HG02938 (cell line): ENCODE data around the gene ADAP1.
"Not testable (repeated sequence)": the region's sequence is repeated elsewhere in the genome, so short reads cannot be mapped to it uniquely, and the experiment has no call there.

Experiments used
- ATAC-seq: cut with Tn5 transposase; IDR thresholded peaks from one replicate; pipeline ENCODE4 v1.9.1; 2021; ENCODE audit warnings: mild to moderate bottlenecking, moderate library complexity; ENCODE audit not compliant: unreplicated experiment

ADAP1 gene

GRCh38 chr7:883055-884021 is 71.1 kb downstream of the ADAP1 start:
- ATAC-seq = no peak

GRCh38 chr7:882336-883035 is 72.0 kb downstream of the ADAP1 start:
- ATAC-seq = no peak

GRCh38 chr7:881441-882234 is 72.8 kb downstream of the ADAP1 start:
- ATAC-seq = no peak

- ATAC-seq = no peak
Observed at GRCh38 chr7:880450-880849, 74.0 kb downstream of the ADAP1 start.

GRCh38 chr7:879706-880105 is 74.8 kb downstream of the ADAP1 start:
- ATAC-seq = no peak

GRCh38 chr7:879093-879492 is 75.4 kb downstream of the ADAP1 start:
- ATAC-seq = no peak

GRCh38 chr7:877312-878232 is 76.9 kb downstream of the ADAP1 start:
- no peak for ATAC-seq

GRCh38 chr7:876972-877311 is 77.5 kb downstream of the ADAP1 start:
- peak; percentile 32 for ATAC-seq

GRCh38 chr7:876077-876971 is 78.2 kb downstream of the ADAP1 start, which contains the start of gene GET4:
Gene GET4, plus strand, starts transcription at chr7:876554. Its CDS starts 92 bp downstream, at chr7:876646.
- ATAC-seq = peak; percentile 61

- ATAC-seq = no peak
Observed at GRCh38 chr7:875476-876076, 78.9 kb downstream of the ADAP1 start.

GRCh38 chr7:875051-875450 is 79.4 kb downstream of the ADAP1 start:
- ATAC-seq = no peak

- ATAC-seq = no peak
Observed at GRCh38 chr7:874031-874749, 80.3 kb downstream of the ADAP1 start.

GRCh38 chr7:873367-874002 is 81.0 kb downstream of the ADAP1 start:
- no peak for ATAC-seq

GRCh38 chr7:872685-873084 is 81.8 kb downstream of the ADAP1 start:
- ATAC-seq = not testable (repeated sequence)

GRCh38 chr7:871900-872537 is 82.5 kb downstream of the ADAP1 start:
- no peak for ATAC-seq

- no peak for ATAC-seq
Observed at GRCh38 chr7:869348-869747, 85.1 kb downstream of the ADAP1 start.

- no peak for ATAC-seq
Observed at GRCh38 chr7:868189-868486, 86.3 kb downstream of the ADAP1 start.
